ENCODE measurements around the gene SCAMP2. TPM values are rescaled to one million over a fixed set of nuclear protein-coding genes. Genes with fewer than 3 reads are reported as not detected.
A peak's percentile ranks its signal among the peaks of the same experiment; 100 is the strongest.

SCAMP2 gene
- total and polyA plus RNA-seq, 2 of the 13 experiments (the other 11 are each of a cell fraction or from before 2014, with no cell fraction given): 34.8 to 121 TPM

- 0 out of 2 replicates have a peak, but pooled peaks have one; percentile 24 for TF ChIP-seq ZNF281 (CRISPR knock-in tag; IDR thresholded peaks at IDR 0.05; ENCODE audit: borderline replicate concordance)
- TF ChIP-seq HES4 (CRISPR knock-in tag; IDR thresholded peaks at IDR 0.05; ENCODE audit: borderline replicate concordance): no peak; the same call in 1 of the 2 replicates
- no peak for TF ChIP-seq SMARCE1 (IDR thresholded peaks at IDR 0.05; ENCODE audit: borderline replicate concordance)
- TF ChIP-seq NR0B2 (CRISPR knock-in tag; IDR thresholded peaks at IDR 0.05): peak; percentile 82
- TF ChIP-seq PAXIP1 (CRISPR knock-in tag; conservative IDR thresholded peaks at IDR 0.05): peak; percentile 48
- TF ChIP-seq ZBTB7A (CRISPR knock-in tag; IDR thresholded peaks at IDR 0.05): 0 out of 2 replicates have a peak, but pooled peaks have one; percentile 68
- TF ChIP-seq ZBED4 (CRISPR knock-in tag; IDR thresholded peaks at IDR 0.05; ENCODE audit: borderline replicate concordance): 0 out of 2 replicates have a peak, but pooled peaks have one; percentile 66
- TF ChIP-seq AGO2 (optimal IDR thresholded peaks at IDR 0.05; ENCODE audit: low read depth, low read length): peak; percentile 81
- peak; percentile 39; the same call in 1 of the 2 replicates for TF ChIP-seq PRDM10 (CRISPR knock-in tag; IDR thresholded peaks at IDR 0.05; ENCODE audit: low read depth)
- TF ChIP-seq HDAC2 (CRISPR knock-in tag; IDR thresholded peaks at IDR 0.05): no peak
- TF ChIP-seq ZFP82 (CRISPR knock-in tag; IDR thresholded peaks at IDR 0.05; ENCODE audit: borderline replicate concordance): peak; percentile 97; the same call in 1 of the 2 replicates
- TF ChIP-seq KLF12 (CRISPR knock-in tag; IDR thresholded peaks at IDR 0.05; ENCODE audit: borderline replicate concordance): peak; percentile 90
Observed at GRCh38 chr15:74889883-74890664, 16.9 kb upstream of the SCAMP2 start, which contains the start of gene MPI (continued).

All from HepG2 (cell line).